ENCODE data around the gene SPOUT1.
"Not testable (repeated sequence)": the region's sequence is repeated elsewhere in the genome, so short reads cannot be mapped to it uniquely, and the experiment has no call there.

SPOUT1 gene

GRCh38 chr9:128809831-128810230 is 19.8 kb downstream of the SPOUT1 start:
- no peak for DNase-seq (ENCODE audit: low read depth)

- no peak for DNase-seq (ENCODE audit: low read depth)
Measured at GRCh38 chr9:128809036-128809599, 20.5 kb downstream of the SPOUT1 start.

- no peak for DNase-seq (ENCODE audit: low read depth)
Measured at GRCh38 chr9:128808543-128808942, 21.1 kb downstream of the SPOUT1 start.

- no peak for DNase-seq (ENCODE audit: low read depth)
Measured at GRCh38 chr9:128807827-128808226, 21.8 kb downstream of the SPOUT1 start.

- DNase-seq (ENCODE audit: low read depth): no peak
Measured at GRCh38 chr9:128805661-128806060, 23.9 kb downstream of the SPOUT1 start.

- DNase-seq (ENCODE audit: low read depth): no peak
Measured at GRCh38 chr9:128802482-128802881, 27.1 kb downstream of the SPOUT1 start.

GRCh38 chr9:128800061-128800460 is 29.5 kb downstream of the SPOUT1 start:
- DNase-seq (ENCODE audit: low read depth): no peak

GRCh38 chr9:128798896-128799295 is 30.7 kb downstream of the SPOUT1 start:
- DNase-seq (ENCODE audit: low read depth): no peak

- DNase-seq (ENCODE audit: low read depth): not testable (repeated sequence)
Measured at GRCh38 chr9:128794961-128795360, 34.6 kb downstream of the SPOUT1 start.

GRCh38 chr9:128792978-128793686 is 36.5 kb downstream of the SPOUT1 start:
- DNase-seq (ENCODE audit: low read depth): no peak

GRCh38 chr9:128792134-128792533 is 37.5 kb downstream of the SPOUT1 start:
- DNase-seq (ENCODE audit: low read depth): no peak

GRCh38 chr9:128790536-128790935 is 39.1 kb downstream of the SPOUT1 start:
- DNase-seq (ENCODE audit: low read depth): no peak

- no peak for DNase-seq (ENCODE audit: low read depth)
Measured at GRCh38 chr9:128788445-128788844, 41.1 kb downstream of the SPOUT1 start.

- no peak for DNase-seq (ENCODE audit: low read depth)
Measured at GRCh38 chr9:128787659-128788058, 41.9 kb downstream of the SPOUT1 start.

- peak; percentile 86 for DNase-seq (ENCODE audit: low read depth)
Measured at GRCh38 chr9:128786681-128787601, 42.7 kb downstream of the SPOUT1 start, which contains the start of gene TBC1D13. Gene TBC1D13, plus strand, starts transcription at chr9:128787253. Its CDS starts 101 bp downstream, at chr9:128787354.

GRCh38 chr9:128785427-128785826 is 44.2 kb downstream of the SPOUT1 start:
- no peak for DNase-seq (ENCODE audit: low read depth)

GRCh38 chr9:128782669-128783068 is 46.9 kb downstream of the SPOUT1 start:
- no peak for DNase-seq (ENCODE audit: low read depth)

- DNase-seq (ENCODE audit: low read depth): no peak
Measured at GRCh38 chr9:128781187-128782070, 48.2 kb downstream of the SPOUT1 start.

GRCh38 chr9:128780093-128780492 is 49.5 kb downstream of the SPOUT1 start:
- DNase-seq (ENCODE audit: low read depth): not testable (repeated sequence)

GRCh38 chr9:128774804-128775203 is 54.8 kb downstream of the SPOUT1 start:
- DNase-seq (ENCODE audit: low read depth): no peak

GRCh38 chr9:128773049-128773448 is 56.5 kb downstream of the SPOUT1 start:
- DNase-seq (ENCODE audit: low read depth): no peak

Measured in activated T-cell treated with anti-CD3 and anti-CD28 coated beads for 1 hour (primary cell).